Activated effector memory CD4-positive, alpha-beta T cell treated with anti-CD3 and anti-CD28 coated beads, Interleukin-2, amount 50 U/mL, for 16 hours (primary cell): ENCODE measurements around the gene HIVEP1.
"Not testable (repeated sequence)": the region's sequence is repeated elsewhere in the genome, so short reads cannot be mapped to it uniquely, and the experiment has no call there.

Experiments used
- DNase-seq: peaks from one replicate; pipeline ENCODE4 v3.0.0-alpha.2; 2020

Gene HIVEP1

DNA sequence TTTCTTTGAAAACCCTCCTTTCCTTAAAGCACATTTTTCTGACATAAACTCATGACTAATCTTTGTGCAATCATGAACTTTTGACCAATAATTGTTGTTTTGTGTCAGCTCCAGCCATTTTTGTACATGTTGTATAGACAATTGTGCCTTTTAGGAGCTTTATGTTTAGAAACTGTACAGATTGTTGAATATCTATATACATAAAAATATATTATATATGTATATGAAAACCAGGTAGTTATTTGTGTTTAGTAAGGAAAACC is 152.3 kb downstream of the HIVEP1 start:
- no peak for DNase-seq

DNA sequence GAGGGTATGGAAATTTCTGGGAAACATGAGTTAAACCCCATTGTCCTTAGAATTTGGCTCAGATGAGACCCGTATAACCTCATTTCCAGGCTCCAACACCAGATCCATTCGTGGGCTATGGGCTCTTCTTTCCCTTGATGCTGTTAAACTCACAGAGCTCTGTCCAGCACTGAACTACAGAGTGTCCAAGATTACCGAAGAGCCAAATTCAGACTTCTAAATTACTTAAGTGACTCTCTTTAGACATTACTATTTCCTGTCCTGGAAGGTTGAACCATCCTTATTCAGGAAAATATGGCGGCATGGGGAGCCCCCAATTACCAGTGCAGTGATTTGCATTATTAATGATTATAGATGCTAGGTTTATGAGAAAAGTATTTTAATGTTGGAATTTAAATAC is 153.2 kb downstream of the HIVEP1 start:
- DNase-seq, result no peak

DNA sequence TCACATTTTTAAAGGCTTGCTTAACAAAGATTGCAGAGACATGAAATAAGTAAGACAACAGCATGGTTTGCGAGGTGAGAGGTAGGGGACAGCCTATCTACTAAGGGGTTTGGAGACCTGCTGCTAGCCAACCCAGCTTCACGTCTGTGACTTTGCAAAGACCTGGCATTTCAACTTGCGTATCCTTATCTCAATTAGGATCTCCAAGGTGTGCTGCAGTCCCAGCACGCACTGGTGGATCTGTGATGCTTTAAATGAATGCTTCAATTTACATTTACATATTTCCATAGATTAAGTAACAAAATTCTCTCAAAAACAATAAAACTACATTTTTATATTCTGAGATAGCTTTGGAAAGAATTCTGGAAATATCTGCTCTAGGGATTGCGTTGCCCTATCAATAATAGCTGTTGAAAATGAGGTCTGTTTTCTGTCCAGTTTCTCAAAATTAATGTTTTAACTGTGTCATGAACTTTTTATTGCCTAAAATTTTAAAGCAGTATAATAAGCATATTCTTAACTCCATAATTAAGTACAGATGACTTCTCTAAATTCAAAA is 153.7 kb downstream of the HIVEP1 start:
- no peak for DNase-seq

- DNase-seq, result no peak
Measured at GRCh38 chr6:12169377-12169776, 157.3 kb downstream of the HIVEP1 start.

DNA sequence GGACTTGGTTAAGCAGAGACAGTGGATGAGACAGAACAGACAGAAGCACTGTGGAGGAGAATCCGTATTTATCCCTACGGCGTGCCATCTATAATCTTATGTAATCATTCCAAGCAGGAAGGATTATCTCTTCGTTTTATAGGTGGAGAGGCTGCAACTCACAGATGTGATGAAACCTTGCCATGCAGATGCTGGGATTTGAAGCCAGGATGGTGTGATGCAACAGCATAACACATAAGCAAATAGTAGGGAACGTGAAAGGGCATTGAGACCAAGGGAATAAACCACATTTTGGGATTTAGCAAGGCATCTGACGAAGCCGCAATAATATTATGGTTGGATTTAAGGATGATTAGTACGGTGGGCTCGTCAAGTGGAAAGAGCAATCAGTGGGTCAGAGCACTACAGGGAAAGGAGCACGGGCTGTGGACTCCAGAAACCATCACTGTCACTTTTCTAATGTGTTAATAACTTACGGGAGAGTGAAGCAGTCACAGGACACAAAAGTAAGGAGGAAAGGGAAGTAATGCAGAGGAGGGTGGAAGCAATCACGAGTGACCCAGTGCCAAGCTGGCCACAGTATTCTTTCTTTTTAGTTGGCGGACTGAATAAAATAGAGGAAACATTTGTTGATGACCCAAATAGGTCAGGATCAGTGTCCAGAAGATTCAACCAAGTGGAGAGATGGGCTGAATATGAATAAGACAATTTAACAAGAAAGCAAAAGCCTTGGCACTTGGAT is 158.4 kb downstream of the HIVEP1 start:
- no peak for DNase-seq

GRCh38 chr6:12171717-12172116 is 159.6 kb downstream of the HIVEP1 start:
- no peak for DNase-seq

- DNase-seq, result no peak
Measured at GRCh38 chr6:12172572-12172971, 160.5 kb downstream of the HIVEP1 start.

DNA sequence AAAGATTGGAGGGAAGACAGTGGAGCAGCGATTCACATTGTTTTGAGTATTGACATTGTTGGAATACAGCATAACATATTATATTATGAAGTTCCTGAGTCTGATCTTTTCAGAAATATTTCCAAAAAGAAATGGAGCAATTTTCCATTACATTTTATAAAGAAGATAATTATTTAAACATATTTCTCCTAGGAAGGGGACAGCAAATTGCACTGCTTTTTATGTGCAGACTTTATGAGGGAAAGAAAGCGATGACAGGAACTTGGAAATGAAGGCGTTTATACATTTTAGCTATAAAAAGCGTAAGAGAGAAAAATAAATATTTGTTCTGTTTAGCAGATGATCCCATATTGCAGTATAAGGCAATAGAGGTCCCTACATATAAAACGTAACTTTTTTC is 161.1 kb downstream of the HIVEP1 start:
- DNase-seq, result no peak

GRCh38 chr6:12173661-12174060 is 161.5 kb downstream of the HIVEP1 start:
- no peak for DNase-seq

DNA sequence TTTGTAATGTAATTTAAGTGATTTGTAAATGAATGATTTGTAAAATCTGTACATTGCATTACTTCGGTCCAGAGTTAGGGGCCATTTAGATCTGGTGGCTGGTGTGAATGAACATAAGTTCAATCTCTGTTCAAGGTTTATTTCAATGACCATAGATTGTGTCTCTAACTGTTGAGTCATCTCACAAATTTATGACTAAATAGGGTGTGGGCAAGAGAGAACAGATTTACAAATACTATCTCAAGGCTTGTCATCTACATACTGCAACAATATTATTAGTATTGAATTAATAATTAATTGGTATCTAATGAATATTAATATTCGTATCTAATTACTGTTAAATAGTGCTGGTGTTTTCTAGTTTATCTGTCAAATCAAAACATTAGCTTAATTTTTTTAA is 162.8 kb downstream of the HIVEP1 start:
- DNase-seq, result no peak

GRCh38 chr6:12175626-12176025 is 163.5 kb downstream of the HIVEP1 start:
- no peak for DNase-seq

DNA sequence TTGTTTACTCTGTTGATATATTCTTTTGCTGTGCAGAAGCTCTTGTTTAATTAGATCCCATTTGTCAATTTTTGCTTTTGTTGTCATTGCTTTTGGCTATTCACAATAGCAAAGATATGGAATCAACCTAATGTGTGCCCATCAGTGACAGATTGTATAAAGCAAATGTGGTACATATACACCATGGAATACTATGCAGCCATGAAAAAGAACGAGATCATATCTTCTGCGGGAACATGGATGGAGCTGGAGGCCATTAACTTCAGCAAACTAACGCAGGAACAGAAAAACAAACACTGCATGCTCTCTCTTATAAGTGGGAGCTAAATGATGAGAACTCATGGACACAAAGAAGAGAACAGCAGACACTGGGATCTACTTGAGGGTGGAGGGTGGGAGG is 164.7 kb downstream of the HIVEP1 start:
- not testable (repeated sequence) for DNase-seq

- DNase-seq, result no peak
Measured at GRCh38 chr6:12178521-12178920, 166.4 kb downstream of the HIVEP1 start.

DNA sequence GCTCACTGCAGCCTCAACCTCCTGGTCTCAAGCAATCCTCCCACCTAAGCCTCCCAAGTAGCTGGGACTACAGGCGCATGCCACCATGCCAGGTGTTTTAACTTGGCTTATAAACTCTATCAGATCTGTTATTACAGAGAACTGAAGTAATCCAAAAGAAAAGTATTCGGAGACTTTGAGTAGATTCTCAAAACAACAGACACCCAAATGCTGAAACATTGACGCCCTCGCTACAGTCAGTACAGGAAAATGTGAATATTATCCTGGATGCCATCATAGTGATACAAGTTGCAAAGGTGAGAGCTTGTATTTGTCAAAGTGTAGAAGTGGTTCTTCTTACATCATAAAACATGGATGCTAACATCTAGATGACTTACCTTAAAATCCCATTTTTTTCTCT is 169.4 kb downstream of the HIVEP1 start:
- DNase-seq, result no peak

DNA sequence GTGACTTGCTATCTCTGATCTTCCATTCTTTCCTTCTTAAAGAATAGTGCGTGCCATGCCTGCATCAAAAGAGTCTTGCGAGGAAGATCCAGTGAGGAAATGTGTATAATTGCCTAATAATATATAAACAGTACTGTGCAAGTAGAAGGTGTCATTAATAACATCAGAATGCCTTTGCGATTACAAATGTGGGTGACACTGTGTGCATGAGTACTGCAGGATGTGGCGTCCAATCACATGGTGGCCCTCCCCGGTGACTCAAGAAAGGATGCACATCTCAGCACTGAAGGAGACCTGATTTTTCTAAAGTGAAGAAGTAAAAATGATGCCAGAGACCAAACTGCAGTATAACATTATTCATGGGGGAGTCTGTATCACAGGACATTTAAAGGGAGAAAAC is 170.6 kb downstream of the HIVEP1 start:
- no peak for DNase-seq

DNA sequence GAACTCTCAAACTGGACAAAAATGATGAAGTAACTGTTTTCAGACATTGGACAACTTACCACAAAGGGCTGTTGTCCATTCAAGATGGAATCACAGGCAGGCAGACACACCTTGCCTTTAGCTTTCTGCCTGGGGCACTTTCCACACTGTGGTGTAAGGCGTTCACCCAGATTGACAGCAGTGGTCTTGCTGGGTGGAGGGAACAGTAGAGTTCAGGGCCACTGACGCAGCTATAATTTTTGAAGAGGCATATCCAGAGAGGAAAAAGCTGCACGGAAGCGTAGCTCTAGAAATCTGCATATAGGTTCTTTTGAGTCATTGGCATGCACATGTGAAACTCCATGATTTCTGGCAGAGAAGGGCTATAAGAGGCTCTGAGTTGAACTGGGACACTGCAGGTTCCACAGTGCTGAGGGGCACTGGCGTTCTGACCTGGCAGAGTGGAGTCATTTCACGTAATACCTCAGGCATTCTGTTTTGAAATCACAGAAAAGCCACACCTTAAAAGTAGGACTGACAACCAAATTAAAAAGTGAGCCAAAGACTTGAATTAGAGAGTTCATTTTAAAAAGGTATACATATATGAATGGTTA is 173.1 kb downstream of the HIVEP1 start:
- no peak for DNase-seq

DNA sequence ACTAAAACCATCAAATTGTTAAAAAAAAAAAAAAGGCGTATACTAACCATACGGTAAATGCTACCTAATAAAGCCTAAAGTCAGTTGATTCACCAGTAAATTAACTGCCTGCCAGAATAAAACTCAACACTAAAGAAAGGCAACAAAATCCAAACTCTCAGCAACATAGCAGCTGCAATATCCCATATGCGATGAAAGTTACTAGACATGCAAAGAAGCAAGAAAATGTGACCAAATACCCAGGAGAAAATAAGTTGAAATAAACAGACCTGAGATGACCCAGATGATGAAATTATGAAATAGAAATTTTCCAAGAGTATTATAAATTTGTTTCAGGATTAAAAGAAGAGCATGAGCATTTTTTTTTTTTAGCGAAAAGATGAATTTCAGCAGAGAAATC is 174.4 kb downstream of the HIVEP1 start:
- DNase-seq, result no peak

- no peak for DNase-seq
Measured at GRCh38 chr6:12189150-12189549, 177.0 kb downstream of the HIVEP1 start.

GRCh38 chr6:12189661-12190060 is 177.5 kb downstream of the HIVEP1 start:
- no peak for DNase-seq

- no peak for DNase-seq
Measured at GRCh38 chr6:12190252-12190651, 178.1 kb downstream of the HIVEP1 start.

- DNase-seq, result no peak
Measured at GRCh38 chr6:12196326-12196936, 184.3 kb downstream of the HIVEP1 start.

DNA sequence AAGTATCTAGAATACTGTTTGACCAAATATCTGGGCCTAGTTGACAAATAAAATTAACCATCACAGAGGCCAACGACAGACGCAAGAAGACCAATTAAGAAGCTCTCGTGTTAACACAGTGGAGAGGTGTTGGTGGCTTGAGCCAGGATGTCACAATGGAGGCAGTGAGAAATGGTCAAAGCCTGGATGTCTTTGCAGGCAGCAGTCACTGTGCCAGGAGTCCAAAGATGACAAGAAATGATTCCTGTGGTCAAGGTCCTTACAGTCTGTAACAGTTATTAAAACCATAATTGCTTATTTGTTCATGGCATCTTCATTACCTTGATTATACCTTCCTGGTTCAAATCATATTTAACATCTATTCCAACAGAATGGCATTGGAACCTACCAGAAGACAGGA is 186.7 kb downstream of the HIVEP1 start:
- no peak for DNase-seq

DNA sequence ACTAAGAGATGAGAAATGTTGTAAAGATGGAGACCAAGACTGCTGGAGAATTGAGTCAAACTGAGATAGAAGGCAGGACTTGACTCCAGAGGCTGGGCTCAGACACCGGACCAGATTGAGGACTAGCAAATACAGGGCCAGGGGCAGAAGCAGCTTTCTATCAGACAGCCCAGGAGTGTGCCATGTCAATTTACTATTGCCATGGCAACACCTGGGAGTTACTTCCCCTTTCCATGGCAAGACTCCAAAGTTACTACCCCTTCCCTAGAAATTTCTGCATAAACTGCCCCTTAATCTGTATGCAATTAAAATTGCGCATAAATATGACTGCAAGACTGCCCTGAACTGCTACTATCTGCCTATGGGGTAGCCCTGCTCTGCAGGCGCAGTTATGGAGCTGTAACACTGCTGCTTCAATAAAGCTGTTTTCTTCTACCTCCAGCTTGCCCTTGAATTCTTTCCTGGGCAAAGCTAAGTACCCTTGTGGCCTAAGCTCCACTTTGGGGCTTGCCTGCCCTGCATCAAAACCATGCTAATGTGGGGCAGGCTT is 188.0 kb downstream of the HIVEP1 start:
- no peak for DNase-seq

DNA sequence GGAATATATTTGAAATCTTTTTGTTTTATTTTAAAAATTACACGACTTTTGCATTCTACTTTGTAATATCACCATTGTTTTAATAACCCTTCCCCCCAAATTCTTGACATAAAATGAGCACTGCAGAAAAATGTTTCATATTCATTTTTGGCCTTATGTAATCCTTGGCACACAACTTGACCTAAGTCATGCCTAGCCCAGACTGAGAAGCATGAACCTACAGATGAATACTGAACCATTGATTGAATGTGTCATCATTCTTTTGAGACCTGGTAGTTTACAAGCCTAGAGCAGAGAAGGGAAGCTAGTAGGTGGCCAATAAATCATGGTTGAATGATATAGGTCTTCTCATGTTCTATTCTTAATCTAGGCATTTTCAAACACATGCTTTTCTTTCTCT is 188.6 kb downstream of the HIVEP1 start:
- no peak for DNase-seq
